GM12878 (cell line): ENCODE results near the gene CAMK2A.

Source experiments
- BCL11A ChIP-seq: IDR thresholded peaks from 2 replicates; pipeline ENCODE4 v1.6.1; 2011; ENCODE audit warnings: low read depth, low read length
- CHD4 ChIP-seq: fragments of 200-600 bp; sonication (generic); IDR thresholded peaks from 2 replicates; pipeline ENCODE4 v1.6.1; 2016; ENCODE audit warnings: mild to moderate bottlenecking
- EP300 ChIP-seq, 2 experiments: fragments of 150-350 bp in 1 of 2; IDR thresholded peaks; 2 replicates each; pipeline ENCODE4 v1.6.1; 2011 to 2012; ENCODE audit warnings: low read depth in 2 of 2, low read length in 2 of 2, borderline replicate concordance in 1 of 2, improper control_type of control experiment in 1 of 2, inconsistent platforms in 1 of 2; ENCODE audit not compliant: control insufficient read depth in 1 of 2
- RCOR1 ChIP-seq: conservative IDR thresholded peaks from 2 replicates; pipeline ENCODE4 v1.6.1; 2012; ENCODE audit warnings: low read depth, low read length, improper control_type of control experiment
- SIX5 ChIP-seq: IDR thresholded peaks from 2 replicates; pipeline ENCODE4 v1.6.1; 2011; ENCODE audit warnings: mild to moderate bottlenecking, low read depth, low read length, moderate library complexity; ENCODE audit not compliant: severe bottlenecking
- ZNF24 ChIP-seq: fragments of 450-650 bp; IDR thresholded peaks from 2 replicates; pipeline ENCODE4 v1.6.1; 2017; ENCODE audit warnings: antibody characterized with exemption, mild to moderate bottlenecking
- TF ChIP-seq, protein P1 (sequence below): IDR thresholded peaks from 2 replicates; pipeline ENCODE4 v1.6.1; 2011; ENCODE audit warnings: low read depth, mild to moderate bottlenecking, low read length, moderate library complexity, borderline replicate concordance; ENCODE audit errors: extremely low read depth
- TF ChIP-seq, protein P2 (sequence below): IDR thresholded peaks from 2 replicates; pipeline ENCODE4 v1.6.1; 2011; ENCODE audit warnings: mild to moderate bottlenecking, low read depth, low read length, moderate library complexity; ENCODE audit not compliant: insufficient replicate concordance

DNA sequence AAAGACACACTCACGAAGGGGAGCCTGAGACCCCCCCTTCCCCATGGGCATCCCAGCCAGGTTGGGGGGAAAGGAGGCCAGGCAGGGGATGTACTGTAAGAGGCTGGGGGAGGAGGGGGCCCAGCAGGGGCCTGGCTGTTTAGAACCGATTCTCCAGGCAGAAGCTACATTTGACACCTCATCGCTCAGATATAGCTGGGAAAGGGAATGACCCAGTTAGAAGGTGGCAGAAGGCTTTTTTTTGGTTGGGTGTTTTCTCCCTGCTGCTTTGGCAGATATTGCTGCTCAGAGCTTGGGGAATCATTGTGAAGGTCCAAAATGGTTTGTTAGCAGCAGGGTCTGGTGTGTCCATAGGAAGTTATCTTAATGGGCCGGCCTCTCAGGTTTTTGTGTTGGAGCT, 117.0 kb downstream of the CAMK2A start:
- TF ChIP-seq, protein P1, sequence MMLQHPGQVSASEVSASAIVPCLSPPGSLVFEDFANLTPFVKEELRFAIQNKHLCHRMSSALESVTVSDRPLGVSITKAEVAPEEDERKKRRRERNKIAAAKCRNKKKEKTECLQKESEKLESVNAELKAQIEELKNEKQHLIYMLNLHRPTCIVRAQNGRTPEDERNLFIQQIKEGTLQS, result no peak
- TF ChIP-seq, protein P2, sequence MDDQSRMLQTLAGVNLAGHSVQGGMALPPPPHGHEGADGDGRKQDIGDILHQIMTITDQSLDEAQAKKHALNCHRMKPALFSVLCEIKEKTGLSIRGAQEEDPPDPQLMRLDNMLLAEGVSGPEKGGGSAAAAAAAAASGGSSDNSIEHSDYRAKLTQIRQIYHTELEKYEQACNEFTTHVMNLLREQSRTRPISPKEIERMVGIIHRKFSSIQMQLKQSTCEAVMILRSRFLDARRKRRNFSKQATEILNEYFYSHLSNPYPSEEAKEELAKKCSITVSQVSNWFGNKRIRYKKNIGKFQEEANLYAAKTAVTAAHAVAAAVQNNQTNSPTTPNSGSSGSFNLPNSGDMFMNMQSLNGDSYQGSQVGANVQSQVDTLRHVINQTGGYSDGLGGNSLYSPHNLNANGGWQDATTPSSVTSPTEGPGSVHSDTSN, result no peak
- no peak for TF ChIP-seq ZNF24
- no peak for TF ChIP-seq EP300 (IDR thresholded peaks at IDR 0.05; ENCODE audit: borderline replicate concordance in 1 of 2, control insufficient read depth in 1 of 2, low read depth in 2 of 2, low read length in 2 of 2)
- TF ChIP-seq BCL11A, result no peak
- TF ChIP-seq RCOR1, result no peak
- no peak for TF ChIP-seq SIX5
- TF ChIP-seq CHD4, result no peak
